ENCODE results near the gene CBL.
"Not testable (repeated sequence)": the region's sequence is repeated elsewhere in the genome, so short reads cannot be mapped to it uniquely, and the experiment has no call there.

The CBL gene

GRCh38 chr11:119175493-119176077 is 30.6 kb upstream of the CBL start:
- no peaks in the 10 kb centered on the region for H3K9me3 ChIP-seq (ENCODE audit: control insufficient read depth, insufficient read depth, low read length)
- peaks cover 5% of the 10 kb centered on the region; the same call in 1 of the 2 replicates for H3K4me1 ChIP-seq (ENCODE audit: insufficient read depth, low read length)
- peaks cover 3% of the 10 kb centered on the region for H3K36me3 ChIP-seq (ENCODE audit: insufficient read depth, low read length)
- H3K9ac ChIP-seq (ENCODE audit: low read depth, low read length) = no peak overlapping the region

- Histone ChIP-seq H3K4me1 (ENCODE audit: insufficient read depth, low read length) (peaks cover 5% of the 10 kb centered on the region; the same call in 1 of the 2 replicates), H3K9ac (ENCODE audit: low read depth, low read length) (no peak overlapping the region), H3K36me3 (ENCODE audit: insufficient read depth, low read length) (peaks cover 3% of the 10 kb centered on the region), H3K9me3 (ENCODE audit: control insufficient read depth, insufficient read depth, low read length) (no peaks in the 10 kb centered on the region)
Measured at GRCh38 chr11:119178166-119178680, 27.9 kb upstream of the CBL start.

- peaks cover 3% of the 10 kb centered on the region for H3K36me3 ChIP-seq (ENCODE audit: insufficient read depth, low read length)
- H3K9me3 ChIP-seq (ENCODE audit: control insufficient read depth, insufficient read depth, low read length) = no peaks in the 10 kb centered on the region
- H3K9ac ChIP-seq (ENCODE audit: low read depth, low read length) = no peak overlapping the region
- H3K4me1 ChIP-seq (ENCODE audit: insufficient read depth, low read length) = peaks cover 5% of the 10 kb centered on the region; the same call in 1 of the 2 replicates
Measured at GRCh38 chr11:119179342-119179741, 26.8 kb upstream of the CBL start.

- peaks cover 3% of the 10 kb centered on the region for H3K36me3 ChIP-seq (ENCODE audit: insufficient read depth, low read length)
- peaks cover 5% of the 10 kb centered on the region; the same call in 1 of the 2 replicates for H3K4me1 ChIP-seq (ENCODE audit: insufficient read depth, low read length)
- no peaks in the 10 kb centered on the region for H3K9me3 ChIP-seq (ENCODE audit: control insufficient read depth, insufficient read depth, low read length)
- no peak overlapping the region for H3K9ac ChIP-seq (ENCODE audit: low read depth, low read length)
Measured at GRCh38 chr11:119179983-119180382, 26.2 kb upstream of the CBL start.

GRCh38 chr11:119180729-119181676 is 25.1 kb upstream of the CBL start:
- Histone ChIP-seq H3K36me3 (ENCODE audit: insufficient read depth, low read length) (no peaks in the 10 kb centered on the region; the same call in 1 of the 2 replicates), H3K9ac (ENCODE audit: low read depth, low read length) (no peak overlapping the region)

GRCh38 chr11:119181677-119182412 is 24.3 kb upstream of the CBL start:
- Histone ChIP-seq H3K36me3 (ENCODE audit: insufficient read depth, low read length) (no peaks in the 10 kb centered on the region; the same call in 1 of the 2 replicates), H3K4me1 (ENCODE audit: insufficient read depth, low read length) (peaks cover 5% of the 10 kb centered on the region; the same call in 1 of the 2 replicates), H3K9me3 (ENCODE audit: control insufficient read depth, insufficient read depth, low read length) (no peaks in the 10 kb centered on the region), H3K9ac (ENCODE audit: low read depth, low read length) (no peak overlapping the region)

More at GRCh38 chr11:119180729-119181676, 25.1 kb upstream of the CBL start:
- H3K9me3 ChIP-seq (ENCODE audit: control insufficient read depth, insufficient read depth, low read length) = no peaks in the 10 kb centered on the region
- H3K4me1 ChIP-seq (ENCODE audit: insufficient read depth, low read length) = peaks cover 5% of the 10 kb centered on the region; the same call in 1 of the 2 replicates

- not testable (repeated sequence) for H3K36me3 ChIP-seq (ENCODE audit: insufficient read depth, low read length); H3K4me1 ChIP-seq (ENCODE audit: insufficient read depth, low read length); H3K9me3 ChIP-seq (ENCODE audit: control insufficient read depth, insufficient read depth, low read length); H3K9ac ChIP-seq (ENCODE audit: low read depth, low read length)
Measured at GRCh38 chr11:119184399-119184798, 21.7 kb upstream of the CBL start.

- H3K4me1 ChIP-seq (ENCODE audit: insufficient read depth, low read length) = no peaks in the 10 kb centered on the region
- no peaks in the 10 kb centered on the region for H3K36me3 ChIP-seq (ENCODE audit: insufficient read depth, low read length)
- no peak overlapping the region for H3K9ac ChIP-seq (ENCODE audit: low read depth, low read length)
- H3K9me3 ChIP-seq (ENCODE audit: control insufficient read depth, insufficient read depth, low read length) = no peaks in the 10 kb centered on the region
Measured at GRCh38 chr11:119185981-119186634, 20.0 kb upstream of the CBL start.

- H3K4me1 ChIP-seq (ENCODE audit: insufficient read depth, low read length) = no peaks in the 10 kb centered on the region
Measured at GRCh38 chr11:119187123-119187892, 18.8 kb upstream of the CBL start.

GRCh38 chr11:119188067-119188466 is 18.1 kb upstream of the CBL start:
- Histone ChIP-seq H3K9ac (ENCODE audit: low read depth, low read length) (no peak overlapping the region), H3K36me3 (ENCODE audit: insufficient read depth, low read length) (no peaks in the 10 kb centered on the region), H3K9me3 (ENCODE audit: control insufficient read depth, insufficient read depth, low read length) (no peaks in the 10 kb centered on the region), H3K4me1 (ENCODE audit: insufficient read depth, low read length) (0 out of 2 replicates have a peak, but pooled peaks cover 3% of the 10 kb centered on the region)

More at GRCh38 chr11:119187123-119187892, 18.8 kb upstream of the CBL start:
- Histone ChIP-seq H3K9me3 (ENCODE audit: control insufficient read depth, insufficient read depth, low read length) (no peaks in the 10 kb centered on the region), H3K36me3 (ENCODE audit: insufficient read depth, low read length) (no peaks in the 10 kb centered on the region), H3K9ac (ENCODE audit: low read depth, low read length) (no peak overlapping the region)

- H3K9me3 ChIP-seq (ENCODE audit: control insufficient read depth, insufficient read depth, low read length) = no peaks in the 10 kb centered on the region
- no peaks in the 10 kb centered on the region for H3K36me3 ChIP-seq (ENCODE audit: insufficient read depth, low read length)
- no peak overlapping the region for H3K9ac ChIP-seq (ENCODE audit: low read depth, low read length)
- 0 out of 2 replicates have a peak, but pooled peaks cover 3% of the 10 kb centered on the region for H3K4me1 ChIP-seq (ENCODE audit: insufficient read depth, low read length)
Measured at GRCh38 chr11:119188887-119189286, 17.3 kb upstream of the CBL start.

- H3K36me3 ChIP-seq (ENCODE audit: insufficient read depth, low read length) = no peaks in the 10 kb centered on the region
- H3K9ac ChIP-seq (ENCODE audit: low read depth, low read length) = no peak overlapping the region
- no peaks in the 10 kb centered on the region for H3K9me3 ChIP-seq (ENCODE audit: control insufficient read depth, insufficient read depth, low read length)
- 0 out of 2 replicates have a peak, but pooled peaks cover 3% of the 10 kb centered on the region for H3K4me1 ChIP-seq (ENCODE audit: insufficient read depth, low read length)
Measured at GRCh38 chr11:119189393-119189792, 16.7 kb upstream of the CBL start.

- 0 out of 2 replicates have a peak, but pooled peaks cover 3% of the 10 kb centered on the region for H3K4me1 ChIP-seq (ENCODE audit: insufficient read depth, low read length)
- H3K9ac ChIP-seq (ENCODE audit: low read depth, low read length) = no peak overlapping the region
- no peaks in the 10 kb centered on the region for H3K9me3 ChIP-seq (ENCODE audit: control insufficient read depth, insufficient read depth, low read length)
- H3K36me3 ChIP-seq (ENCODE audit: insufficient read depth, low read length) = no peaks in the 10 kb centered on the region
Measured at GRCh38 chr11:119190531-119190930, 15.6 kb upstream of the CBL start.
